PFSK-1 (cell line): ENCODE data around the gene CEP112.

Experiments used
- FOXP2 ChIP-seq: optimal IDR thresholded peaks from 2 replicates; pipeline ENCODE3; 2011; ENCODE audit warnings: borderline replicate concordance, control low read depth, inconsistent platforms; ENCODE audit not compliant: insufficient read depth; ENCODE audit errors: extremely low read length, extremely low read depth
- POLR2AphosphoS5 ChIP-seq: IDR thresholded peaks from 2 replicates; pipeline ENCODE4 v1.6.1; 2012; ENCODE audit warnings: low read depth, mild to moderate bottlenecking, control low read depth, low read length, moderate library complexity
- SIN3A ChIP-seq: IDR thresholded peaks from 2 replicates; pipeline ENCODE4 v1.6.1; 2012; ENCODE audit warnings: mild to moderate bottlenecking, low read length, moderate library complexity, borderline replicate concordance; ENCODE audit not compliant: insufficient read depth
- TF ChIP-seq, protein P1 (sequence below), 2 experiments: IDR thresholded peaks; 2 replicates each; pipeline versions ENCODE4 v1.6.1 to v1.8.0; 2011 to 2012; ENCODE audit warnings: low read depth in 2 of 2, low read length in 2 of 2, control low read depth in 1 of 2, inconsistent platforms in 1 of 2, mild to moderate bottlenecking in 1 of 2, moderate library complexity in 1 of 2; ENCODE audit not compliant: insufficient read depth in 1 of 2

DNA sequence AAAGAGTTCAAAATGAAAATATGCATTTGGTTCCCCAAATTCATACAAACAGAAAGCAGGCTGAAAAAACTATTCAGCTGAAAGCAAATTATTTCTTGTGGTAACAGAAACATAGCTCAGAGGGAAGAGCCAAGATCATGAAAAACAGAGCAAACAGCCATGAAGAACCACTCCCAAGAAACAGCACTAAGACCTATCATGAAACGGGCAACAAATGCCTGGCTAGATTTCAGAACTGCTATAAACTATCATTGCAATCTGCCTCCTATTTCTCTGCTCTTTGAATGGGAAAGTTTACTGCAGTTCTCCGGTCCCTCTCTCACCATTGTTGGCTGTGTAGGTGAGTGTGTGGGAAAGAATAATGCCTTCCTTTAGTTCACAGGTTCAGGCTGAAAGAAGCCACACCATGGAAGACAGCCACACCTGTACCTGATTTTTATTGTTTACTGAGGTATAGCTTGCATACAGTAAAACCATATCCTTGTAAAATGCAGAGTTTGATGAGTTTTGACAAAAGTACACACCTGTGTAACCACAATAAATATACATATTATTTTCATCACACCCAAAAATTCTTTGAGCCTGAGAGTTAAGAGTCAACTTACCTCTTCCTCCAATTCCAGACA is 48.2 kb downstream of the CEP112 start:
- TF ChIP-seq SIN3A, result no peak
- TF ChIP-seq, protein P1, sequence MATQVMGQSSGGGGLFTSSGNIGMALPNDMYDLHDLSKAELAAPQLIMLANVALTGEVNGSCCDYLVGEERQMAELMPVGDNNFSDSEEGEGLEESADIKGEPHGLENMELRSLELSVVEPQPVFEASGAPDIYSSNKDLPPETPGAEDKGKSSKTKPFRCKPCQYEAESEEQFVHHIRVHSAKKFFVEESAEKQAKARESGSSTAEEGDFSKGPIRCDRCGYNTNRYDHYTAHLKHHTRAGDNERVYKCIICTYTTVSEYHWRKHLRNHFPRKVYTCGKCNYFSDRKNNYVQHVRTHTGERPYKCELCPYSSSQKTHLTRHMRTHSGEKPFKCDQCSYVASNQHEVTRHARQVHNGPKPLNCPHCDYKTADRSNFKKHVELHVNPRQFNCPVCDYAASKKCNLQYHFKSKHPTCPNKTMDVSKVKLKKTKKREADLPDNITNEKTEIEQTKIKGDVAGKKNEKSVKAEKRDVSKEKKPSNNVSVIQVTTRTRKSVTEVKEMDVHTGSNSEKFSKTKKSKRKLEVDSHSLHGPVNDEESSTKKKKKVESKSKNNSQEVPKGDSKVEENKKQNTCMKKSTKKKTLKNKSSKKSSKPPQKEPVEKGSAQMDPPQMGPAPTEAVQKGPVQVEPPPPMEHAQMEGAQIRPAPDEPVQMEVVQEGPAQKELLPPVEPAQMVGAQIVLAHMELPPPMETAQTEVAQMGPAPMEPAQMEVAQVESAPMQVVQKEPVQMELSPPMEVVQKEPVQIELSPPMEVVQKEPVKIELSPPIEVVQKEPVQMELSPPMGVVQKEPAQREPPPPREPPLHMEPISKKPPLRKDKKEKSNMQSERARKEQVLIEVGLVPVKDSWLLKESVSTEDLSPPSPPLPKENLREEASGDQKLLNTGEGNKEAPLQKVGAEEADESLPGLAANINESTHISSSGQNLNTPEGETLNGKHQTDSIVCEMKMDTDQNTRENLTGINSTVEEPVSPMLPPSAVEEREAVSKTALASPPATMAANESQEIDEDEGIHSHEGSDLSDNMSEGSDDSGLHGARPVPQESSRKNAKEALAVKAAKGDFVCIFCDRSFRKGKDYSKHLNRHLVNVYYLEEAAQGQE (IDR thresholded peaks at IDR 0.05; ENCODE audit: insufficient read depth in 1 of 2, low read depth in 2 of 2, low read length in 2 of 2), result no peak
- no peak for TF ChIP-seq POLR2AphosphoS5
- no peak for TF ChIP-seq FOXP2
